GM19463 (cell line): ENCODE results near the gene ITSN2.
A peak's percentile ranks its signal among the peaks of the same experiment; 100 is the strongest.

Experiments used
- ATAC-seq: cut with Tn5 transposase; IDR thresholded peaks from one replicate; pipeline ENCODE4 v1.9.1; 2021; ENCODE audit warnings: mild to moderate bottlenecking, moderate library complexity; ENCODE audit not compliant: unreplicated experiment

Gene ITSN2

DNA sequence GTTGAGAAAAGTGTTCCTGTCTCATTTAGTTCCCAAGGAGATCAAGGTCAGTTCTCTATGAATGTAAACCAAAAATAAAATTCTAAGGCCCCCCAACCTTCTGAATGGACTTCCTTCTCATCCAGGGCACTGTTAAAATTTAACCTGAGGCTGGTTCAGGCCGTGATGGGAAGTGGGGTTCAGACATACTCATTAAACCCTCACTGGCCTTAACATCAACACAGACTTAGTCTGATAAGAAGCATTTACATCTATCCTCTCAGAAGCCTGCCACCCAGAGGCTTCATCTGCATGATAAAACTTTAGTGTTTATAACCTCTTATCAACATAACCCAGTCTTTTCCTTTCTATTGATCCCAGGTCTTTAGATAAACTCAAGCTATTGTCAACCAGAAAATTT lies 22.4 kb downstream of the ITSN2 start:
- ATAC-seq, result no peak

DNA sequence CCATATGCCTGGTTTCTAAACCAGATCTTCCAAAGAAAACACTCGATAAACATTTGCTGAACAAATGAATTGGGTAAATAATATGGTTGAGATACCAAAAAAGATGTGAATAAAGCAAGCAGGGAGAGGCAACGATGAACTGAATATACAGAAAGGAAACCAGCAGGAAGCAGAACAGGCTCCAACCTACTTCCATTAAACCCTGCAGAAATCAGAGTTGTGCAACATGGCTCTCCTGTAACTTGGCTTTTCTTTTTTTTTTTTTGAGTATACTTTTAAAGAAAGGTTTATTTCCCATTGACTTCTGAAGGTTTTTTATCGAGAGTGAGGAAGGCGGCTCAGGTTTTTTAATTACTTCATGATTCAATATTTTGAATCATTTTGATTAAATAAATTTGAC lies 23.5 kb downstream of the ITSN2 start:
- no peak for ATAC-seq

GRCh38 chr2:24334245-24334633 lies 26.1 kb downstream of the ITSN2 start:
- ATAC-seq, result no peak

GRCh38 chr2:24332791-24333540 lies 27.4 kb downstream of the ITSN2 start:
- no peak for ATAC-seq

DNA sequence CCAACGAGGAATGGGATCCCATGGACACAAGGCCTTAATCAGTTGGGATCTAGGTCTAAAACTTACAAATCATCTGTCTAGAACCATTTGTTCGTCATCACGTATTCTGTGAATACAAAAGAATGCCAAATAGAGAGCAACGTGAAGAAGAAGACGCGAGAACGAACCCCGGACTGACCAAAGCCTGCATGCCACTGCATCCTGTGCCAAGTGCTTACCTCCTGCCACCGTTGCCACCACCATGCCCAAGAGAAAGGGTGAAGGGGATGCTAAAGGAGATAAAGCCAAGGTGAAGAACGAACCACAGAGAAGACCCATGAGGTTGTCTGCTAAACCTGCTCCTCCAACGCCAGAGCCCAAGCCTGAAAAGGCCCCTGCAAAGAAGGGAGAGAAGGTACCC lies 30.2 kb downstream of the ITSN2 start:
- ATAC-seq, result no peak

DNA sequence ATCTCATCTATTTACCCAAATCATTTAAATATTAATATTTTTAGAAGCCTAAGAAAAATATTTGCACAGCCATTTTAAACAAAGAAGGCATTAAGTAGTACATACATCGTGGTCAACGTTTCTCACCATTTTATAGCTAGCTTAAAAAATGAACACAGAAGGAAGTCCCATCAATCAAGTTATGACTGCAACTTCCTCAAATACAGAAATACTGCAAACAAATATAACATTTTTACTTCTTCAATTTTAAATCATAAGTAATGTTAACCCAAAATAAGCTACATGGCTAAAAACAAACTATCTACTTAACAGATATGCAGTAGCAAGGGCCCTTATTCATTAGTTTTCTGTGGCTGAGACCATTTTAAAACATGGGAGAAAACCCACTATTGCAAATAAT lies 30.6 kb downstream of the ITSN2 start:
- no peak for ATAC-seq

- no peak for ATAC-seq
Observed at GRCh38 chr2:24328010-24328409, 32.3 kb downstream of the ITSN2 start.

DNA sequence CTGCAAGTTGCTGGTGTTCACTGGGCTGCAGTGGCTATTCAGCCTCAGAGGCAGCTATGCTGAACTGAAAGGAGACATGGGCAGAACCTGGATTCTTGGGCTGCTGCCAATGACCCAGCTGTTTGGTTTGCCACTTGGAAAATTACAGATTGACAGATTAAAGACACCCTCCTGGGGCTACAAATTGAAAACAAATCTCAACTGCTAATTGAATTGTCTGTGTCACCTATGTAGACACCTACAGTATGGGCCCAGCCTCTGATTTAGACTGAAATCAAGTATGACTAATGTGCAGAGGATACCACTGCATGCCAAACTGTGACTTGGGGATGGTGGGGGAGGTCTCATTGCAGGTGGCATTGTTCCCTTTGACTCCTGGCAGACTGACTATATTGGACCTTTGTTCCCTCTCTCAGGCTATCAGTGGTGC lies 42.8 kb downstream of the ITSN2 start:
- no peak for ATAC-seq

DNA sequence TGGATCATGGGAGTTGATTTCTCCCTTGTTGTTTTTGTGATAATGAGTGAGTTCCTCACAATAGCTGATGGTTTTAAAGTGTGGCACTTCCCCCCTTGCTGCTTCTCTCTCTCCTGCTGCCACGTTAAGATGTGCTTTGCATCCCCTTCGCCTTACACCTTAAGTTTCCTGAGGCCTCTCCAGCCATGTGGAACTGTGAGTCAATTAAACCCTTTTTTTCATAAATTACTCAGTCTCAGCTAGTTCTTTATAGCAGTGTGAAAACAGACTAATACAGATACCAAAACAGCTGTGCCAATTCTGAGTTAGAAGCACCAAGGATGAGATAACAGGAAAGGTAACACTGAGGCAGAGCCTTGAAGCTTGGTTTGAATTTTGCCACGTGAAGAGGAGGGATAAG lies 44.7 kb downstream of the ITSN2 start:
- ATAC-seq, result peak; percentile 60

DNA sequence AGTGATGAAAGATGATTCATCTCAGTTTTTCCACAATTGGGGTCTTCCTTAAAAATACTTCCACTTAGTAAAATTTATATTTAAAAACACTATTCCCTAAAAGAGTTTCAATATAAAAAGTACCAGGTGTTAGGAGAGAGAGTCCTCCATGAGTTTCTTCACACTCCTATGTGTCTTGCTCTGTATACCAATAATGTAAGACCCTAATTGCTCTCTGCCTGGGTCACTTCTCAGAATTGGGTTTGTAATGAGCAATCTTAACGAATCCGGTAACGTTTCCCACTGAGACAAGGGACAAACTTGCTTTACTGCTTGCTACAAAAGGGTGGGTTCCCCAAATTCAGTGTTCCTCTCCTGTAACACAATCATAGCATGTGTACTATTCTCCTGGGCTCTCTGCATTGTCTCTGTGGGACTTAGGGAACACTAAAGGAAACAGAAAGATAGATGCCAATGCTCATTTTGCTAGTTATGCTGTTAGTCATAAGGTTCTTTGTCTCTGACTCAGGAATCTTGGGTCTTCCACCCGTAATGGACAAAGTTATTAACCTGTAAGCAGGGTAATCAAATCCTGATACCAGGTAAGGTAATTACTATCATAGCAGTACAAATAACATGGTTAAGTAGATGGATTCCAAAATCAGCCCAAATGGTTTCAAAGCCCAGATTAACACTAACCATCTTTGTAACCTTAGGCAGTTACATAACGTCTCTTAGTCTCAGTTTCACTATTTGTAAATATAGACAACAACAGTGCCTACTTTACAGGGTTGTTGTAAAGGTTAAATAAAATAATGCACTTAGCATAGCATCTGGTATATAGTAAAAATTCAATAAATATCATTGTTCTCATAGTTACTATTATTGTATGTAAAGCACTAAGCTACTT lies 46.3 kb downstream of the ITSN2 start:
- ATAC-seq, result peak; percentile 33

DNA sequence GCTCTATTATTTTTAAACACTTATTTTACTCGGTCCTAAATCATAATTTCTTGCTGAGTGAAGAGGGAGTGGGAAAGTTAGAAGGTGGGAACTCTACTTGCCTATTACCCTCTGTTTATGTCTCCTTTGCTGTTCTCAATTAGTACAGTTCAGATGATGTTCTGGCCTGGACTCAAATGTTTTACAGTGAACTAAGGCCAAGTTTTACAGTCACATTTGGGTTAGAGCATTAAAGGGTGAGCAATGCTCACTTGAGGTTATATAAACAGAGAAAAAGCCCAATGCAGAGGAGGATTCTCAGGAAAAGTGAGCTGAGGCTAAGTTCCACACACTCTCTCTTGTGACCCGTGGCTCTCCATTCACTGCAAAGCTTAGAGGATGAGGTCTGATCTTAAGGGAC lies 52.4 kb downstream of the ITSN2 start:
- no peak for ATAC-seq

DNA sequence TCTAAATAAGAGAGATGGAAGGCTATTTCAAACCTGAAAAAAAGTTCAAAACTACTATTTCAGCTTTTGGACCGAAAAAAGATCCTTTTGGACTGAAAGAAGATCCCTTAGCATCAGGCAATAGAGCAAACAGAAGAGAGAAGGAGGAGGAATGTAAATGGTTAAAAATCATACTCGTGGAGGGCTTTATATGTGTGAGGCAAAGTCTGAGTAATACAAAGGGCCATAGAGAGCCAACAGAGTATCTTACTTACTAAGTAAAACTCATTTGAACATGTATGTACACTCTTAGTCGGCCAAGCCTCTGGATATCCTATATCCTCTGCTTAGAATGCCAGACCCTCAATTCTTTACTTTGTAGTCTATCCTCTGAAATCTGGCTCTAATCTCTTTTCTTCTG lies 55.7 kb downstream of the ITSN2 start:
- no peak for ATAC-seq

GRCh38 chr2:24304098-24304497 lies 56.2 kb downstream of the ITSN2 start:
- ATAC-seq, result no peak

DNA sequence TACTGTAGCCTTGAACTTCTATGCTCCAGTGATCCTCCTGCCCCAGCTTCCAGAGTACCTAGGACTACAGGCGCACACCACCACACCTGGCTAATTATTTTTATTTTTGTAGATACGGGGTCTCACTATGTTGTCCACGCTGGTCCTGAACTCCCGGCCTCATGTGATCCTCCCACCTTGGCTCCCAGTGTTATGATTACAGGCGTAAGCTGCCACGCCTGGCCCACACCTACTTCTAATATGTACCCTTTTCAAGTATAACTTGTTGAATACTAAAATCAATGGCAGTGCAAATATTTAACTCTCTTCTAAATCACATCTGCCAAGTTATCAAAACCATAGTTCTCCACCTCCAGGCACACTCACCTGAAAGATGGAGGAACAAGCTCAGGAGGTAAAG lies 58.7 kb downstream of the ITSN2 start:
- no peak for ATAC-seq

GRCh38 chr2:24297663-24298062 lies 62.7 kb downstream of the ITSN2 start:
- ATAC-seq, result no peak

DNA sequence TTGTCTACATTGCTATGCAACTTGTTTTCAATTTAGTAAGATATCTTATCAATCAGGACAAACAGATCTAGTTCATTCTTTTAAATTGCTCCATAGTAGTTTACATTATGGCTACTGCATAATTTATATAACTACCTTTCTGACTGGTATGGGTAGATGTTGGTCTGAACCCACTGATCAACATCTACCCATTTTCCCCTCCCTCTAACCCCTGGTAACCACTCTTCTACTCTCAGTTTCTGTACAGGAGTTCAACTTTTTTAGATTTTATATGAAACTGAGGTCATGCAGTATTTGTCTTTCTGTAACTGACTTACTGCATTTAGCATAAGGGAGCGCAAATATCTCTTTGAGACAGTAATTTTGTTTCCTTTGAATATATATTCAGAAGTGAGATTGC lies 73.2 kb downstream of the ITSN2 start:
- no peak for ATAC-seq

GRCh38 chr2:24285484-24286152 lies 74.7 kb downstream of the ITSN2 start:
- no peak for ATAC-seq

DNA sequence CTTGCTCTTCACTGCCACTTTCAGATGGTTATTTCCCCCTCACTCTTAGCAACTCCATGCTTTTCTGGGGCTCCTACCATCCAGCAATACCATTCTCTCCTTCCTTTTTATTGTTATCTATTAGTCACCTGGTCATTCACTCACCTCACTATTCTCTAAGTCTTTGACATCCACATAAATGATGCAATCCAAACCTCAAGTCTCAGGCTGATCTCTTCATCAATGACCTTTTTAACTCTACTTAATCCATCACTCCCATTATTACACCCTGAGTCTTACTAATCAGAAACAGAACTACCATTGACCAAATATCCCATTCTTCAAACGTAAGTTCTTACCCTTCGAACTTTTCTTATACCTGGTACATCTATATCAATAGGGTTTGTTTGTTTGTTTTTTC lies 79.7 kb downstream of the ITSN2 start:
- ATAC-seq, result no peak

- ATAC-seq, result no peak
Observed at GRCh38 chr2:24280161-24280560, 80.2 kb downstream of the ITSN2 start.

GRCh38 chr2:24276349-24276899 lies 83.9 kb downstream of the ITSN2 start:
- ATAC-seq, result no peak

DNA sequence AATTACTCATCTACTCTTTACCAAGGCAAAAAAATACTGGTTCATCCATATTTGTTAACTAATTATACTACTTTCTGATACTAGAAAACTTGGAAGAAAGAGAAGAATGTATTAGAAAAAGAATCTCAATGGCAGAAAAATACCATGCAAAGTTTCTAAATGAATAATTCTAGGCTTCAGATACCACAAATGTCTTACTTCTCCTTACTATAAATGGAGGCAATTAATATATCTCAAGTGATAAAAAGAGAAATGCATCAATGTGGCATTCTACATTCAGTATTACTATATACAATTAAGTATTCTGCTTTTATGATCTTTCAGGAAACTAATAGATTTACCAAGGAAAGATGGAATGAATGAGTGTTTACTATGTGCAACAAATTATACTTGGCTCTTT lies 85.5 kb downstream of the ITSN2 start:
- no peak for ATAC-seq
